Caco-2 (cell line): Measurements from ENCODE around the gene SIAH2. TPM values are rescaled to one million over a fixed set of nuclear protein-coding genes. Genes with fewer than 3 reads are reported as not detected.

Experiments used
- BruUV-seq: library from RNA; stranded (reverse); fragments of 400-500 nt; replicated peaks from 2 replicates; lab custom pipeline; 2021; lab: Mats Ljungman, UMichigan
- CTCF ChIA-PET: fragments of 300-600 bp; sonication (Branson Sonifier 250); formaldehyde crosslinking; loops from one replicate; lab custom pipeline; 2022; ENCODE audit warnings: antibody characterized with exemption; lab: Charles Lee
- POLR2A ChIA-PET: fragments of 300-600 bp; sonication (Branson Sonifier 250); formaldehyde crosslinking; loops from one replicate; lab custom pipeline; 2022; ENCODE audit warnings: antibody characterized with exemption; lab: Charles Lee
- DNase-seq, 2 experiments: peaks; one replicate each; pipeline versions ENCODE4 v3.0.0 to v3.0.0-alpha.2; 2020 to 2022
- H3K27me3 ChIP-seq: replicated peaks from 2 replicates; pipeline ENCODE4 v1.6.0; 2011; ENCODE audit warnings: low read length; ENCODE audit not compliant: control insufficient read depth, insufficient read depth
- H3K36me3 ChIP-seq: 2 replicates; pipeline ENCODE4 v1.5.1; 2011; ENCODE audit warnings: low read length; ENCODE audit not compliant: control insufficient read depth, insufficient read depth
- H3K4me1 ChIP-seq: fragments of 250-450 bp; sonication (Bioruptor Pico); 2 replicates; pipeline ENCODE4 v1.5.1; 2020; ENCODE audit warnings: mild to moderate bottlenecking
- H3K4me3 ChIP-seq: 2 replicates; pipeline ENCODE4 v1.5.1; 2011; ENCODE audit warnings: low read depth, mild to moderate bottlenecking, control low read depth, low read length
- H3K9me3 ChIP-seq: fragments of 250-450 bp; sonication (Bioruptor Pico); 2 replicates; pipeline ENCODE4 v1.5.1; 2020; ENCODE audit warnings: mild to moderate bottlenecking, moderate library complexity
- H3K27ac Mint-ChIP-seq: one replicate; pipeline ENCODE4 v1.8.0; 2022; ENCODE audit warnings: mixed read lengths; ENCODE audit not compliant: unreplicated experiment
- H3K27me3 Mint-ChIP-seq: one replicate; pipeline ENCODE4 v1.8.0; 2022; ENCODE audit warnings: mixed read lengths; ENCODE audit not compliant: insufficient read depth, unreplicated experiment
- H3K36me3 Mint-ChIP-seq: one replicate; pipeline ENCODE4 v1.8.0; 2022; ENCODE audit warnings: mild to moderate bottlenecking, mixed read lengths; ENCODE audit not compliant: insufficient read depth, unreplicated experiment
- H3K4me1 Mint-ChIP-seq: one replicate; pipeline ENCODE4 v1.8.0; 2022; ENCODE audit warnings: low read depth, mixed read lengths; ENCODE audit not compliant: unreplicated experiment
- H3K4me3 Mint-ChIP-seq: one replicate; pipeline ENCODE4 v1.8.0; 2022; ENCODE audit warnings: mild to moderate bottlenecking, moderate library complexity, mixed read lengths; ENCODE audit not compliant: unreplicated experiment
- H3K9me3 Mint-ChIP-seq: one replicate; pipeline ENCODE4 v1.8.0; 2022; ENCODE audit warnings: mixed read lengths; ENCODE audit not compliant: unreplicated experiment
- CTCF ChIP-seq, 2 experiments: fragments of 200-600 bp in 1 of 2; IDR thresholded peaks; 1 replicate in 1 of 2; 2 replicates in 1 of 2; pipeline versions ENCODE4 v1.5.1 to v1.8.0; 2011 to 2022; ENCODE audit warnings: antibody characterized with exemption in 1 of 2, control low read depth in 1 of 2, inconsistent platforms in 1 of 2, low read depth in 1 of 2, low read length in 1 of 2, mild to moderate bottlenecking in 1 of 2, moderate library complexity in 1 of 2; ENCODE audit not compliant: insufficient read depth in 1 of 2, severe bottlenecking in 1 of 2, unreplicated experiment in 1 of 2
- intact Hi-C: fragments of 100-400 bp; cut with micrococcal nuclease; formaldehyde crosslinking; loops from one replicate; pipeline ENCODE4 v1.10.0; 2022; ENCODE audit not compliant: unreplicated experiment
- total RNA-seq: library from RNA; stranded (reverse); gene quantifications from 2 replicates; pipeline ENCODE4 v1.2.3, GENCODE V29; 2022

SIAH2 gene
- total RNA-seq, 1 experiment from 2014 or later: 25.6 TPM

- CTCF ChIA-PET: interaction anchor here (0.6 to 1.4 kb wide), 2 partner anchors 45 to 71 kb away, joined by 3 to 5 read pairs; no protein-coding TSS in a partner anchor
- POLR2A ChIA-PET: no interaction called here
- BruUV-seq: no TSS peak
- no peak for TF ChIP-seq CTCF (IDR thresholded peaks at IDR 0.05; ENCODE audit: insufficient read depth in 1 of 2, low read depth in 1 of 2, low read length in 1 of 2, severe bottlenecking in 1 of 2, unreplicated experiment in 1 of 2)
- Mint-ChIP-seq H3K36me3 (peaks cover 22% of the 10 kb centered on the region), H3K27ac (no peak overlapping the region), H3K4me1 (peaks cover 11% of the 10 kb centered on the region), H3K27me3 (no peaks in the 10 kb centered on the region), H3K4me3 (no peak overlapping the region), H3K9me3 (no peaks in the 10 kb centered on the region)
- intact Hi-C loops: no loop called here
- H3K9me3 ChIP-seq: no peaks in the 10 kb centered on the region
- peak in 1 of 2 experiments; percentile 18 for DNase-seq
- H3K4me3 ChIP-seq: no peak overlapping the region
- H3K27me3 ChIP-seq: no peaks in the 10 kb centered on the region
- no peaks in the 10 kb centered on the region for H3K36me3 ChIP-seq
- H3K4me1 ChIP-seq: peaks cover 25% of the 10 kb centered on the region
These were observed 3.2 kb upstream of the SIAH2 start for GRCh38 chr3:150765949-150766720.

- Histone ChIP-seq H3K27me3 (no peaks in the 10 kb centered on the region), H3K4me1 (peaks cover 35% of the 10 kb centered on the region), H3K4me3 (no peak overlapping the region), H3K36me3 (no peaks in the 10 kb centered on the region), H3K9me3 (no peaks in the 10 kb centered on the region)
- H3K27ac Mint-ChIP-seq: no peak overlapping the region
- ChIA-PET CTCF (no interaction called here), POLR2A (interaction anchor here (0.6 kb wide), 1 partner anchor 19 kb away, joined by 3 read pairs; no protein-coding TSS in a partner anchor)
- intact Hi-C loops: loop anchor here (1.0 to 5.0 kb wide), 2 partner anchors 44 to 163 kb away; partner anchors contain the start of gene SELENOT
- H3K9me3 Mint-ChIP-seq: no peaks in the 10 kb centered on the region
- no peak for TF ChIP-seq CTCF (IDR thresholded peaks at IDR 0.05; ENCODE audit: insufficient read depth in 1 of 2, low read depth in 1 of 2, low read length in 1 of 2, severe bottlenecking in 1 of 2, unreplicated experiment in 1 of 2)
- no peak for DNase-seq
- H3K4me3 Mint-ChIP-seq: peak overlapping the region; percentile 89
- peaks cover 22% of the 10 kb centered on the region for H3K36me3 Mint-ChIP-seq
- no TSS peak for BruUV-seq
- H3K4me1 Mint-ChIP-seq: peaks cover 7% of the 10 kb centered on the region
- no peaks in the 10 kb centered on the region for H3K27me3 Mint-ChIP-seq
These were observed 2.0 kb upstream of the SIAH2 start for GRCh38 chr3:150764967-150765366.

- H3K4me1 Mint-ChIP-seq: peaks cover 7% of the 10 kb centered on the region
- Histone ChIP-seq H3K9me3 (no peaks in the 10 kb centered on the region), H3K4me1 (peaks cover 35% of the 10 kb centered on the region), H3K4me3 (peak overlapping the region; percentile 95), H3K27me3 (no peaks in the 10 kb centered on the region), H3K36me3 (no peaks in the 10 kb centered on the region)
- H3K27me3 Mint-ChIP-seq: no peaks in the 10 kb centered on the region
- POLR2A ChIA-PET: interaction anchor here (0.6 kb wide), 1 partner anchor 19 kb away, joined by 3 read pairs; no protein-coding TSS in a partner anchor
- intact Hi-C loops: loop anchor here (1.0 to 5.0 kb wide), 2 partner anchors 43 to 162 kb away; partner anchors contain the start of gene SELENOT
- no peak for TF ChIP-seq CTCF (IDR thresholded peaks at IDR 0.05; ENCODE audit: insufficient read depth in 1 of 2, low read depth in 1 of 2, low read length in 1 of 2, severe bottlenecking in 1 of 2, unreplicated experiment in 1 of 2)
- H3K27ac Mint-ChIP-seq: no peak overlapping the region
- H3K4me3 Mint-ChIP-seq: peak overlapping the region; percentile 89
- no TSS peak for BruUV-seq
- no peaks in the 10 kb centered on the region for H3K9me3 Mint-ChIP-seq
- CTCF ChIA-PET: interaction anchor here (1.2 kb wide), 1 partner anchor 22 kb away, joined by 5 read pairs; no protein-coding TSS in a partner anchor
- DNase-seq: no peak
- peaks cover 22% of the 10 kb centered on the region for H3K36me3 Mint-ChIP-seq
These were observed 1.6 kb upstream of the SIAH2 start for GRCh38 chr3:150764566-150764965.
